Measurements from ENCODE around the gene MSI2. TPM values are rescaled to one million over a fixed set of nuclear protein-coding genes. Genes with fewer than 3 reads are reported as not detected.

MSI2 gene
- total RNA-seq, 1 experiment from 2014 or later: 29.4 TPM

DNA sequence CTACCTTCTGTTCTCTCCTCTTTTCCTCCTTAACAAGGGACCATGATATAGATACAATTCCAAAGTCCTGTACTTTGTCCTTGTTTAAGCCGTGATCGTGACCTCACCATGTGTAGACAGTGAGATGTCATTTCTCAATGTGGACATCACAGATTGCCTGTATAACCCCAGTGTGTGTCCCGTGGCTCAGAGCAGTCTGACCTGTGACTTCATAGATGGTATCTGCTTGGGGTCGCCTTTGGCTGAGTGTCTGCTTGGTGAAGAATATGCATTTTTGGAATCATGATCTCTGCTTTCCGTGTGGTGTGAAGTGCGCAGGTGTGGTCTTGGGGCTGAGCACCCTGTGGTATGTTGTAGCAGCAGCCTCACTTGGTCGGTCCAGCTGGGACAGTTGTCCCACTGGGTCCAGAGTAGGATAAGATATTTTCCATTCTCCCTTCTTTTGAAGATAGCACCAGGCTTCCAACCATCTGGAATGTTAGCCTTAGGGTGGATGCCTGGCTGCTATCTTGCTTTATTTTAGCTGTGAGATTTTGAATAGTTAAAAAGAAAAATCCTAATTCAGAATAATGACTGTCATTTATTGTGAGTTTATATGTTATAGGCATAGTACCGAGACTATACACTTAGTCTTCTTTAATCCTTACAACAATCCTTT, 13.4 kb downstream of the MSI2 start:
- no peak for DNase-seq (ENCODE audit: low read depth)

- no peak for DNase-seq (ENCODE audit: low read depth)
Measured at GRCh38 chr17:57270801-57271245, 14.5 kb downstream of the MSI2 start.

- DNase-seq (ENCODE audit: low read depth): no peak
Measured at GRCh38 chr17:57271821-57272220, 15.5 kb downstream of the MSI2 start.

DNA sequence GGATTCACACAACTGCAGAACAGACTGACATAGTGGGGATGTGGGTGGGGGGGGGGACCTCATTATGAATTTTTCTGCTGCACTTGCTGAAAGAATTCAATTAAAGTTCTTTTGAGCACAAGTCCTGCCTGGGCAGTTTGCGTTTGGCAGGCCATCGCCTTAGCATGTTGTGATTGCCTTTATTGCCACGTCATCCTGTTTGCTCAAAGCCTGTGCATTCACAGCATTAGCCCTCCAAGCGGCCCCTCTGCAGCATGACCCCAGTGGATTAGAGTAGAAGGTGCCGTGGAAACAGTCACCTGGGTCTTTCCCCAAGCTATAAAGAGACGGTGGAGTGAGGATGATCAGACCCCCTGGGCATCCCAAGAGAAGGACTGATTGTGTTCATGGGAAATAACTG, 17.2 kb downstream of the MSI2 start:
- no peak for DNase-seq (ENCODE audit: low read depth)

DNA sequence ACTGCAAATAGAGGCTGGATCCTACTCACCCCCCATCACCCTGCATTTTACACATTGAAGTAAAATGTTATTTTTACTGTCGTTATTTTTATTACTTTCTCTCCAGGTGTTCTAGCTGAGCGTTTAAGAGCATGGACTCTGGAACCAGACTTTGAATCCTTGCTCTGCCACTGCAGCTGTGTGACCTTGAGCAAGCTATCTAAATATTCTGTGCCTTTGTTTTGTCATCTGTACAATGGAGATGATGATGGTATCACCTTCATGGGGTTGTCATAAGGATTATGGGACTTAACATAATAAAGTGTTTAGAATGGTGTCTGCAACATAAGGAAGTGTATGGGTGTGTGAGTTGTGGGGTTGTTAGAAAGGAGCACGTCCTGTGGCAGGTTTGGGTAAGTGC, 17.8 kb downstream of the MSI2 start:
- DNase-seq (ENCODE audit: low read depth): no peak

GRCh38 chr17:57275071-57275764, 18.9 kb downstream of the MSI2 start:
- DNase-seq (ENCODE audit: low read depth): no peak

GRCh38 chr17:57276621-57277020, 20.3 kb downstream of the MSI2 start:
- DNase-seq (ENCODE audit: low read depth): no peak

DNA sequence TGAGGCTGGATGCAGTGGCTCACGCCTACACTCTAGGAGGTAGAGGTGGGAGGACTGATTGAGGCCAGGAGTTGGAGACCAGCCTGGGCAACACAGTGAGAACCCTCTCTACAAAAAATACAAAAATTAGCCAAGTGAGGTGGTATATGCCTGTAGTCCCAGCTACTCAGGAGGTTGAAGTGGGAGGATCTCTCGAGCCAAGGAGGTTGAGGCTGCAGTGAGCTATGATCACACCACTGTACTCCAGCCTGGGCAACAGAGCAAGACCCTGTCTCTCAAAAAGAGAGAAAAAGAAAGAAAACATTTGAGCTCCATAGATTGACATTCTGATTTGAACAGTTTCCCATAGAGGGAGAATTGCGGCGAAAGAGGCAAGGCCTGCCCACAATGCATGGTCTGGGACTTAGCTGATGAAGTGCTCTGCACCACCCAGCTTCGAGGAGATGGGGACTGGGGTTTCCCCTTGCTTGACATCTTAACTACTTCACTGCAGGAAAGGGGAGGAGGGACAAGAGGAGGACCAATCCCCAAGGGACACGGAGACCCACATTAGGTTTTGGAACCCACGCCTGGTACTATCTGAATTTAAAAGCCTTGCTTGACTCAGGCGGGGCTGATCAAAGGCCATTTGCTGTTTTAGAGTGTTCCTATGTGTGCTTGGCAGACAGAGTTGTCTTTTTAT, 21.7 kb downstream of the MSI2 start:
- no peak for DNase-seq (ENCODE audit: low read depth)

DNA sequence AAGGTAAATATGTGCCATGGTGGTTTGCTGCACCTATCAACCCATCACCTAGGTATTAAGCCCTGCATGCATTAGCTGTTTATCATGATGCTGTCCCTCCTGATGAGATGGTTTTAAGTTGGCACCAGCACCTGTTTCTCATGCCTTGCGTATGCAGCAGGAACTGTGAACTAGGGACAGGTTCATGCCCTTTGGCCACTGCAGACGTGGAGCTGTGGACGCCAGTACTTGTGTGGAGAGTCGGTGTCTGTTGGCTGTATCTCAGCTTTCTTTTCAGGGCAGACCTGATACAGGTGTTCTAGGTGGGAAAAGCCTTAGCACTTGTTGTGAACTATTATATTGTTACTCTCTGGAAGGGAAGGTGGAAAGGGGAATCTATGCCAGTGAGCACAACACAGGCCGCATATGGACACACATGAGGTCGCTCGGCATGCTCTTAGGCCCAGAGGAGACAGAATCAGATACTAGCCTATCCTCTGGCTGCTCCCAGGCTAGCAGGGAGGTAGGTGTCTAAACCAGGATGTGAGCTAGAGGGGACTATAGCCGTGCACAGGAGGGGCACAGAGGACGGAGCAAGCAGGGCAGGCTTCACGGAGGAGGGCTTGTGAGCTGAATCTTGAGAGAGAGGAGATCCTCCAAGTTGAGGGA, 22.5 kb downstream of the MSI2 start:
- DNase-seq (ENCODE audit: low read depth): no peak

DNA sequence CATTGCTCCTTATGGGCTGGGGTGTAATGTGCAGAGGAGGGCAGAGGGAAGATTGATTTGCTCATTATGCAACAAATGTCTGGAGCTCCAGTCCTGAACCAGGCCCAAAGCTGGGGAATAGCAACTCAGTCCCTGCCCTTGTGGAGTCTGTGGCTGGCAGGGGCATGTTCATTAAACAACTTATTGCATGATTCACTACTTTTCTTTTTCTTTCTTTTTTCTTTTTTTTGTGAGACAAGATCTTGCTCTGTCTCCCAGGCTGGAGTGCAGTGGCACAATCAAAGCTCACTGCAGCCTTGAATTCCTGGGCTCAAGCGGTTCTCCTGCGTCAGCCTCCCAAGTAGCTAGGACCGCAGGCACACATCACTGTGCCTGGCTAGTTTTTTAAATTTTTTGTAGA, 23.1 kb downstream of the MSI2 start:
- DNase-seq (ENCODE audit: low read depth): no peak

DNA sequence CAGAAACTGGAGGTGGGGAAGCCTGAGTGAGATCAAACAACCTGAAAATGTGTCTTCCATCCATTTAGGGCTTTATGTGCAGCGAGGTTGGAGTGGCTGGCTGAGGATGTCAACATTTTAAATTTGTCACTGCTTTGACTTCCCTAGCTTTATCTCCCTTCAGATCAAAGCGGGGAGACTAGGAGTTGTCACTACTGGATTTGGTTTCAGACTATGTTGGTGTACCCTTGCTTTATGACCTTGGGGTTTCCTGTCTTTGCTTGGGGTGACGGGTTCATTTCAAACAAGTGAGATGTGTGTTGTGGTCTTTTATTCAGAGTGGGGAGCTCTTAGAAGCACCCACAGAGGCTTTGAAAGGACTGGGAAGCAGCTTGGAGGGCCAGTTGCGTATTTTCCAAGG, 25.6 kb downstream of the MSI2 start:
- no peak for DNase-seq (ENCODE audit: low read depth)

GRCh38 chr17:57282296-57282695, 26.0 kb downstream of the MSI2 start:
- DNase-seq (ENCODE audit: low read depth): no peak

DNA sequence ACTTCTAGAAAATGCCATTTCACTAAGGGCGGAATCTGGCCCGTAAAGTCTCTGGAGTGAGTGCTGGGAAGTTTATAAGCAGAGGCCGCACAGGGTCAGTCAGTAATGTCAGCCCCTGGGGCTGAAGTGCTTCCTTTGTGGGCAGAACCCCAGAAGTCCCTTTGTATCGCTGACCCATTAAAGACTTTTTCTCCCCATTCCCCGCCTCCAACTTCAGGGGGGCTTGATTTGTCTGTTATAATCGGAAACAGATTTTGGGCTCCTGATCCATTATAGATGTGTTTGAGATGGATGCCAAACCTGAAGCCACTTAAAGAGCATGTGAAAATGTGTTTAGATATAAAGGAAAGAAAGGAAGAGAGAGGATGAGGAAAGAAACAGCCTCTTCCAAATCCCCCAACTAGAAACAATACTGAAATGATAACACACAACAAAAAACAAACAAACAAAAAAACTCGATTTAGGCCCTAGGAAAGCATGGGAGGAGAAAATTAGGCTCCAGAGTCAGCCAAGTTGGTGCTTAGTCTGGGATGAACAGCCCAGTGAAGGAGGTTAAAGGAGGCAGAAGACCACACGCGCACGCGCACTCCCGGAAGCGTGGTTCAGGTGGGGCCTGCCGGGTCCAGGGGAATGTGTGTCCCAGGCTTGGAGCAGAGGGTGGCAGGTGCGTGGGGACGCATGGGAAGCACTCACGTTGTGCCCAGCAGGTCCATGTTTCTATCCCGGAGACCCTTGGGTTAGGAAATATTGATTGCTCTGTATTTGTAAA, 27.1 kb downstream of the MSI2 start:
- no peak for DNase-seq (ENCODE audit: low read depth)

- no peak for DNase-seq (ENCODE audit: low read depth)
Measured at GRCh38 chr17:57284583-57284982, 28.3 kb downstream of the MSI2 start.

DNA sequence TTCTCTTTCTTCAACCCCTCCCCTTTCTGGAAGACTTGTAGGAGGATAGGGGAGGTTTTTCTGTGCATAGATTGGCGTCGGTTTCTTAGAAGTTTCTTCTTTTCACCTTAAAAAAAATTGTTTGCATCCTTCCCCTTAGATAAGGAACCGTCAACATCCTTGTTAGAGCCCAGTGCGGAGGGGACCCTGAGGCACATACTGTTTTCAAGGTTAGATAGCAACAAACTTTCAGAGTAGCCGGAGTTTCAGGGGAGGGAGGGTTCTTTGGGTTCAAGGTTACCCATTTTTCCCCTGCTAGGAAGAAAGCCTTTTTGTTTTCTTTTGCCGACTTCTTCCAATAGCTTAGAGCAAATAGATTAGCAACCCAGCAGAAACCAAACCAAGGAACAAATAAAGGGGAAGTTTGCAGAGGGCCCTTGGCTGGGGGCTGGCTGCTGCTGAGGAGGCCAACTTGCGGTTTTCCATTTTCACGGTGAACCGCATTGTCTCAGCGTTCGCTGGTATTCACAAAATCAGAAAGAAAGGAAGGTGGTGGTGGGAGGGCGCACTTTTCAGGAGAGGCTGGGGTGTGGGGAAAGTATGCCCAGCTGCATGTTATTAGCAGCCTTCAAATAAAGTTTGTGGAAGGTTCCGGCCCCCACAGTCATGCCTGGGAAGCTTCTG, 28.8 kb downstream of the MSI2 start:
- no peak for DNase-seq (ENCODE audit: low read depth)

DNA sequence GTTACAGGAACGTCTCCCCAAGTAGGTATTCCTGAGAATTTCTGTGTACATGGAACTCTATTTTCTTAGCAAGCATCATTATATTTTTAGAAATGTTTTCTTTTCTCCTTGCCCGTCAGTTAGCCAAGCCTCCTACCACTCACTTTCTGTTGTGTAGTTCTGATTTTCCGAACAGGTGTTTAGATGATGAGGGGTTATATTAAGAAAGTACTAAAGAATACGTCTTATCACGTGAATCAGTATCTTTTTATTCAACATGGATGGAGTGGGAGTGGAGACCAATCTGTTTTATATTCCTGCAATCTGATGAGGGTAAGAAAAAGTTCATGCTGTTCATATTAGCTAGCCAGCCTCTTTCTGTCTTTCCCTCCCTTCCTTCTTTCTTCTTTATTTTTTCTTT, 29.4 kb downstream of the MSI2 start:
- DNase-seq (ENCODE audit: low read depth): no peak

DNA sequence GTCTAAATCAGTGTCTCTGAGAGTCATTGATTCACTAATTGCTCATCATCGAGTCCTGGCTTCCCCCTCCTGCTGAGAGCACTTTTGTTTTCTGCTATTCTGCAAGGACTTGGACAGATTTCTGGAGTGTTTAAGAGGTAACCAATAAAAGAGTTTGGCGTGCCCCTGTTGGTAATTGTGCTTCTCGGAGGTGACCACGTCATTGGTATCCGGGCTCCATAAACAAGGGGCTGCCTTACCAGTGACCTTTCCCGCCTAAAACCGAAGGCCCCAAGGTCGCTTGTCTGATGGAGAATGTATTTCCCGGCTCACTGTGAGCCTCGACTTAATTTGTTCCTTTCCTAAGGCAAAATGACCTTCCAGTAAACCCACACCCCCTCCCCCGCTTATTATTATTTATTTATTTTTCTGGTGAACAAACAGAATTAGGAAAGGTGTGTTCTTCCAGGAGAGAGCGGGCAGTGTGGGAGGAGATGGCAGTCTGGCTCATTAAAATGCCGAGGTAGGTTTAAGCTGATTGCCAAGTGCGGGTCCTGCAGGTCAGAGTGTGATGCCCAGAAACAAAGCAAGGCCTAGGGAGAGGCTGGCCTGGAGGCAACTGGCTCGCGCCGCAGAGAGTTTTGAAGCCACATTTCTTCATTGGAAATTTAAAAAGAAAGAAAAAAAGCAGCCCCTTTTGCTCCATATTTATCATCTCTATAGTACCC, 30.2 kb downstream of the MSI2 start:
- DNase-seq (ENCODE audit: low read depth): no peak

- DNase-seq (ENCODE audit: low read depth): no peak
Measured at GRCh38 chr17:57288040-57288772, 31.9 kb downstream of the MSI2 start.

DNA sequence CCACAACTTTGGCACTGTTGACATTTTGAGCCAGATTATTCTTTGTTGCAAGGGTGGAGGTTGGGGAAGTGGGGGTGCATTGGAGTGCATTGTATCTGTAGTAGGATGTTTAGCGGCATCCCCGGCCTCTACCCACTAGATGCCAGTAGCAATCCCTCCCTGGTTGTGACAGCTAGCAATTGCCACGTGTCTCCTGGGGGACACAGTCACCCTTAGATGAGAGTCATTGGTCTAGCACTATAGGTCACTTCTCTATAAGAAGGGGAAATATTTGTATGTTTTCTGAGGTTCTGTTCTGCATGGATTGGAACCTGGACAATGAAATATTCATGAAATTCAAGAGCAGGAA, 32.4 kb downstream of the MSI2 start:
- DNase-seq (ENCODE audit: low read depth): no peak

DNA sequence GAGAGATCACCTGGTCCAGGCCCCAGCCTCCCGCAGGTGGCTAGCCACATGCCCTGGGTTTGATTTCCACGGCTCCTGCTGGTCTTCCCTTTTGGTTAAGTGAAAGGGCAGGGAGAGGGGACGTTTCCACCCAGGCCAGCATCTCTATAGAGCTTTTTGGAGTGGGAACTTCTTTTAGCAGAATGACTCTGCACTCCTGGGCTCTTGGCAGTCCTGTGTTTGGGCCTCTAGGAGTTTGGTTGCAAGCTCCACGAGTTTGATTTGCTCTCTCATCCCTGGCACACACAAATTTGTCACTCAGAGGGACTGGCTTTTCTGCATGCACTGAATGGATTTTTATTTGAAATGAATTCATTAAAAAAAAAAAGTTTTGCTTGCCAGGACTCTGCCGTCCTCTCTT, 32.8 kb downstream of the MSI2 start:
- DNase-seq (ENCODE audit: low read depth): no peak

All from RPMI7951 (cell line).